Globus pallidus (tissue), 1 donor: Measurements from ENCODE around the gene RBX1.

ENCODE experiments used
- DNase-seq: peaks from one replicate; pipeline ENCODE4 v3.0.0-alpha.2; 2015; ENCODE audit warnings: low spot score

Gene RBX1

GRCh38 chr22:41022470-41023298 lies 71.5 kb downstream of the RBX1 start:
- DNase-seq: peak; percentile 53
